ENCODE results near the gene GABPA. TPM values are rescaled to one million over a fixed set of nuclear protein-coding genes. Genes with fewer than 3 reads are reported as not detected.

GABPA gene
- total and polyA plus RNA-seq, 9 of the 15 experiments (the other 6 are each of a cell fraction or from before 2014, with no cell fraction given), result 8.9 to 35.7 (median 22.8) TPM

GRCh38 chr21:25742900-25743299 is 8.1 kb downstream of the GABPA start (continued):
- TF ChIP-seq MYBL2 (IDR thresholded peaks at IDR 0.05; ENCODE audit: low read depth), result no peak
- TF ChIP-seq MYBL2 (CRISPR knock-in tag; IDR thresholded peaks at IDR 0.05; ENCODE audit: borderline replicate concordance), result no peak
- TF ChIP-seq ZNF197 (CRISPR knock-in tag; IDR thresholded peaks at IDR 0.05; ENCODE audit: low read depth), result no peak
- TF ChIP-seq MYNN (IDR thresholded peaks at IDR 0.05), result no peak
- no peak for TF ChIP-seq MYNN (CRISPR knock-in tag; IDR thresholded peaks at IDR 0.05)
- no peak for TF ChIP-seq CUX1 (CRISPR knock-in tag; IDR thresholded peaks at IDR 0.05)
- TF ChIP-seq ZFP36 (IDR thresholded peaks at IDR 0.05; ENCODE audit: low read depth, low read length, partially characterized antibody), result no peak
- no peak for TF ChIP-seq IFI16 (CRISPR knock-in tag; IDR thresholded peaks at IDR 0.05)
- no peak for TF ChIP-seq RFX1 (IDR thresholded peaks at IDR 0.05)
- no peak for TF ChIP-seq NFATC3 (IDR thresholded peaks at IDR 0.05)
- no peak for TF ChIP-seq BRF1 (IDR thresholded peaks at IDR 0.05; ENCODE audit: borderline replicate concordance, extremely low read depth, insufficient read length)
- no peak for TF ChIP-seq PHTF2 (CRISPR knock-in tag; IDR thresholded peaks at IDR 0.05)
- no peak for TF ChIP-seq ARID2 (IDR thresholded peaks at IDR 0.05)
- TF ChIP-seq HNRNPUL1 (IDR thresholded peaks at IDR 0.05; ENCODE audit: low read length), result no peak
- TF ChIP-seq THAP12 (CRISPR knock-in tag; IDR thresholded peaks at IDR 0.05), result no peak
